TTC549 (cell line): ENCODE data around the gene PITHD1.
"Not testable (repeated sequence)": the region's sequence is repeated elsewhere in the genome, so short reads cannot be mapped to it uniquely, and the experiment has no call there.

ENCODE experiments used
- FAIRE-seq: peaks from 2 replicates; lab custom pipeline; 2012; peaks lifted over from hg19 to GRCh38; lab: Jason Lieb, UNC

PITHD1 gene

GRCh38 chr1:23777979-23778814, at the start of gene PITHD1:
Gene PITHD1, plus strand, starts transcription at chr1:23778418. Its CDS starts 98 bp downstream, at chr1:23778516.
- FAIRE-seq = no peak

- no peak for FAIRE-seq
Measured at GRCh38 chr1:23732363-23733224, 45.6 kb upstream of the PITHD1 start.

GRCh38 chr1:23733281-23733680, 44.9 kb upstream of the PITHD1 start:
- not testable (repeated sequence) for FAIRE-seq

- FAIRE-seq = no peak
Measured at GRCh38 chr1:23736437-23737134, 41.6 kb upstream of the PITHD1 start.

GRCh38 chr1:23741609-23742008, 36.6 kb upstream of the PITHD1 start:
- no peak for FAIRE-seq

GRCh38 chr1:23742670-23743286, 35.4 kb upstream of the PITHD1 start:
- no peak for FAIRE-seq

- no peak for FAIRE-seq
Measured at GRCh38 chr1:23743287-23744152, 34.7 kb upstream of the PITHD1 start, which contains the start of gene ELOA. Gene ELOA, plus strand, starts transcription at chr1:23743471. Its CDS starts 33 bp downstream, at chr1:23743504.

- no peak for FAIRE-seq
Measured at GRCh38 chr1:23745515-23745914, 32.7 kb upstream of the PITHD1 start.

- no peak for FAIRE-seq
Measured at GRCh38 chr1:23748016-23748415, 30.2 kb upstream of the PITHD1 start.

GRCh38 chr1:23751050-23751814, 27.0 kb upstream of the PITHD1 start:
- no peak for FAIRE-seq

GRCh38 chr1:23751815-23752200, 26.4 kb upstream of the PITHD1 start:
- no peak for FAIRE-seq

- no peak for FAIRE-seq
Measured at GRCh38 chr1:23752909-23753308, 25.3 kb upstream of the PITHD1 start.

- no peak for FAIRE-seq
Measured at GRCh38 chr1:23756676-23757075, 21.5 kb upstream of the PITHD1 start.

GRCh38 chr1:23757812-23758211, 20.4 kb upstream of the PITHD1 start:
- no peak for FAIRE-seq

- no peak for FAIRE-seq
Measured at GRCh38 chr1:23759277-23759676, 18.9 kb upstream of the PITHD1 start.

GRCh38 chr1:23763041-23763577, 15.1 kb upstream of the PITHD1 start:
- FAIRE-seq = no peak

- no peak for FAIRE-seq
Measured at GRCh38 chr1:23768733-23769132, 9.5 kb upstream of the PITHD1 start.

GRCh38 chr1:23772049-23772853, 6.0 kb upstream of the PITHD1 start:
- peak; percentile 79 for FAIRE-seq

- no peak for FAIRE-seq
Measured at GRCh38 chr1:23772854-23773242, 5.4 kb upstream of the PITHD1 start.
